Measurements from ENCODE around the gene TMEM132A.

TMEM132A gene

DNA sequence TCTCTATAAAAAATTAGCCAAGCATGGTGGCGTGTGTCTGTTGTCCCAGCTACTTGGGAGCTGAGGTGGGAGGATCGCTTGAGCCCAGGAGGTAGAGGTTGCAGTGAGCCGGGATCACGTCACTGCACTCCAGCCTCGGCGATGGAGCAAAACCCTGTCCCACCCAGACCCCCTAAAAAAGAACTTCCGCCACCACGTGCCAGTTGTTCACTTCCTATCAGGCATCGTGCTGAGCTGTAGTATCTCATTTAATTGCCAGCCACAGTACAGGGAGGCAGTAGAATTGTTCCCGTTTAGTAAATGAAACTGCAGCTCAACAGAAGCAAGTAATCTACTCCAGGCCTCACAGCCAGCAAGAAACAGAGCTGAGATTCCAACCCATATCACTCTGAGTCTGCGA is 3.0 kb upstream of the TMEM132A start:
- in situ Hi-C loops (cut with HindIII; ENCODE audit: low sequenced_read_pairs) = loop anchor here (5.0 kb wide), 1 partner anchor 211 kb away; no protein-coding TSS in a partner anchor
- TF ChIP-seq, protein P1, sequence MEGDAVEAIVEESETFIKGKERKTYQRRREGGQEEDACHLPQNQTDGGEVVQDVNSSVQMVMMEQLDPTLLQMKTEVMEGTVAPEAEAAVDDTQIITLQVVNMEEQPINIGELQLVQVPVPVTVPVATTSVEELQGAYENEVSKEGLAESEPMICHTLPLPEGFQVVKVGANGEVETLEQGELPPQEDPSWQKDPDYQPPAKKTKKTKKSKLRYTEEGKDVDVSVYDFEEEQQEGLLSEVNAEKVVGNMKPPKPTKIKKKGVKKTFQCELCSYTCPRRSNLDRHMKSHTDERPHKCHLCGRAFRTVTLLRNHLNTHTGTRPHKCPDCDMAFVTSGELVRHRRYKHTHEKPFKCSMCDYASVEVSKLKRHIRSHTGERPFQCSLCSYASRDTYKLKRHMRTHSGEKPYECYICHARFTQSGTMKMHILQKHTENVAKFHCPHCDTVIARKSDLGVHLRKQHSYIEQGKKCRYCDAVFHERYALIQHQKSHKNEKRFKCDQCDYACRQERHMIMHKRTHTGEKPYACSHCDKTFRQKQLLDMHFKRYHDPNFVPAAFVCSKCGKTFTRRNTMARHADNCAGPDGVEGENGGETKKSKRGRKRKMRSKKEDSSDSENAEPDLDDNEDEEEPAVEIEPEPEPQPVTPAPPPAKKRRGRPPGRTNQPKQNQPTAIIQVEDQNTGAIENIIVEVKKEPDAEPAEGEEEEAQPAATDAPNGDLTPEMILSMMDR (IDR thresholded peaks at IDR 0.05; ENCODE audit: low read depth, low read length, missing control alignments) = no peak
- no peak overlapping the region for H3K4me3 ChIP-seq (ENCODE audit: low read depth, low read length)
- no peak for DNase-seq (ENCODE audit: low read depth)

DNA sequence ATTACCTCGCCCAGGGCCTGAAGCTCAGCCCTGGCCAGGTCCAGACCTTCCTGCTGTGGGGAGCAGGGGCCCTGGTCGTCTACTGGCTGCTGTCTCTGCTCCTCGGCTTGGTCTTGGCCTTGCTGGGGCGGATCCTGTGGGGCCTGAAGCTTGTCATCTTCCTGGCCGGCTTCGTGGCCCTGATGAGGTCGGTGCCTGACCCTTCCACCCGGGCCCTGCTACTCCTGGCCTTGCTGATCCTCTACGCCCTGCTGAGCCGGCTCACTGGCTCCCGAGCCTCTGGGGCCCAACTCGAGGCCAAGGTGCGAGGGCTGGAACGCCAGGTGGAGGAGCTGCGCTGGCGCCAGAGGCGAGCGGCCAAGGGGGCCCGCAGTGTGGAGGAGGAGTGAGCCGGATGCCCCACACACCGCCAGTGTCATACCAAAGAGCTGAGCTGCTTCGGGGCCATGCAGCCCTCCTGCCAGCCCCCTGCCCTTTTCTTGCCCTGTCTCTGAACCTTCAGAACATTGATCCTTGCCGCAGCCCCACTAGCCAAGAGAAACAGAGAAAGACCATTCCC is 2.4 kb upstream of the TMEM132A start:
- no peak for DNase-seq (ENCODE audit: low read depth)
- in situ Hi-C loops (cut with HindIII; ENCODE audit: low sequenced_read_pairs) = loop anchor here (5.0 kb wide), 1 partner anchor 210 kb away; no protein-coding TSS in a partner anchor

DNA sequence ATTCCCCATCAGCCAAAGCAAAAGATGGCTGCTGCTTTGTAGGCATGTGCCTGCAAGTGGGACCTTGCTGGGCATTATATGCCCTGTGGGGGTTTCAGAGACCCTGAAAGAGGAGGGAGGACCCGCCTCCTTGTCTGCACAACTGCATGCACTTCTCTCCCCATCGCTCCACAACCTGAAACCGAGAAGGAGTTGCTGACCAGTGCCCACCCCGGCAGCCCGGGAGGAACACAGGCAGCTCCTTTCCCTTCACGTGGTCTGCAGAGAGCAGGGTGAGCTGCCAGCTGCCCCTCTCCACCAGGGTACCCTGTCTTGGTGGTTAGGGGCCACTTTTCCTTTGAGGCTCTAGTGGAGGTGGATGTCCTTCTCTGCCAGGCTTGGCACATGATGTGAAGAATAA is 1.4 kb upstream of the TMEM132A start:
- no peak overlapping the region for H3K4me3 ChIP-seq (ENCODE audit: low read depth, low read length)
- TF ChIP-seq, protein P1 (IDR thresholded peaks at IDR 0.05; ENCODE audit: low read depth, low read length, missing control alignments) = no peak
- in situ Hi-C loops (cut with HindIII; ENCODE audit: low sequenced_read_pairs) = loop anchor here (5.0 kb wide), 1 partner anchor 209 kb away; no protein-coding TSS in a partner anchor
- no peak for DNase-seq (ENCODE audit: low read depth)

More for the DNA sequence above, 2.4 kb upstream of the TMEM132A start:
- TF ChIP-seq, protein P1 (IDR thresholded peaks at IDR 0.05; ENCODE audit: low read depth, low read length, missing control alignments) = no peak
- no peak overlapping the region for H3K4me3 ChIP-seq (ENCODE audit: low read depth, low read length)

DNA sequence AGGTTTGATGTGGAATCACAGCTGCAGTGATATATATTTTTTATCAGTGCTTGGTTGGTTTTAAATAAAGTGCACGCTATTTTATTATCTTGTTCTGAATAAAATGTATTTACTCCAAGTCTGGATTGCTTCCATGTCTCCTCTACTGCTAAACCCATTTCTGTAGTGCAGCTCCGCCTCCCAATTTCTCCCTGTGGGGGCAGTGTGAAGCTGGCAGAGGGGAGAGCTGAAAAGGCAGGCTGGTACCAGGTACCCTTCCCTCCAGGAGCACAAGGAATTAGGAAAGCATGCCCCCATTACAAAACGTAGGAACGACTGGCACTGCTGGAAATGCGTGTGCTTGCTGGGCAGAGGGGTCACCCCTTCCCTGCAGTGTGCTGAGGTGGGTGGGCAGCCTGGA is 934 bp upstream of the TMEM132A start:
- in situ Hi-C loops (cut with HindIII; ENCODE audit: low sequenced_read_pairs) = loop anchor here (5.0 kb wide), 1 partner anchor 209 kb away; no protein-coding TSS in a partner anchor
- TF ChIP-seq, protein P1 (IDR thresholded peaks at IDR 0.05; ENCODE audit: low read depth, low read length, missing control alignments) = no peak
- H3K4me3 ChIP-seq (ENCODE audit: low read depth, low read length) = no peak overlapping the region

DNA sequence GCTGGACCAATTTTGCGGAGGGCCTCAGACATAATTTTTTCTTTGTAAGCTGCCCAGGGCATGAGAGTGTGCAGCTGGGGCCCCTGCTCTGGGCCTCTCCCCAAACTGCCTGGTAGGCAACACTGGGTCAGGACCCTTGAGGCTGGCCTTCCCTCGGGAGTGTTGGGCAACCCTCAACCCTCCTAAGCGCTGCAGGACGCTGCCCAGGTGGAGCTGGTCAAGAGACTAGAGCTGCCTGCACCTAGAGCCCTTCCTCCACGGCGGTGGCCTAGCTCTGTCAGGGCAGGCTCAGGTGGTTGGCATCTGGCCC is 505 bp upstream of the TMEM132A start:
- TF ChIP-seq, protein P1 (IDR thresholded peaks at IDR 0.05; ENCODE audit: low read depth, low read length, missing control alignments) = no peak
- no peak overlapping the region for H3K4me3 ChIP-seq (ENCODE audit: low read depth, low read length)
- DNase-seq (ENCODE audit: low read depth) = no peak
- in situ Hi-C loops (cut with HindIII; ENCODE audit: low sequenced_read_pairs) = loop anchor here (5.0 kb wide), 1 partner anchor 209 kb away; no protein-coding TSS in a partner anchor

More for the DNA sequence above, 934 bp upstream of the TMEM132A start:
- no peak for DNase-seq (ENCODE audit: low read depth)

DNA sequence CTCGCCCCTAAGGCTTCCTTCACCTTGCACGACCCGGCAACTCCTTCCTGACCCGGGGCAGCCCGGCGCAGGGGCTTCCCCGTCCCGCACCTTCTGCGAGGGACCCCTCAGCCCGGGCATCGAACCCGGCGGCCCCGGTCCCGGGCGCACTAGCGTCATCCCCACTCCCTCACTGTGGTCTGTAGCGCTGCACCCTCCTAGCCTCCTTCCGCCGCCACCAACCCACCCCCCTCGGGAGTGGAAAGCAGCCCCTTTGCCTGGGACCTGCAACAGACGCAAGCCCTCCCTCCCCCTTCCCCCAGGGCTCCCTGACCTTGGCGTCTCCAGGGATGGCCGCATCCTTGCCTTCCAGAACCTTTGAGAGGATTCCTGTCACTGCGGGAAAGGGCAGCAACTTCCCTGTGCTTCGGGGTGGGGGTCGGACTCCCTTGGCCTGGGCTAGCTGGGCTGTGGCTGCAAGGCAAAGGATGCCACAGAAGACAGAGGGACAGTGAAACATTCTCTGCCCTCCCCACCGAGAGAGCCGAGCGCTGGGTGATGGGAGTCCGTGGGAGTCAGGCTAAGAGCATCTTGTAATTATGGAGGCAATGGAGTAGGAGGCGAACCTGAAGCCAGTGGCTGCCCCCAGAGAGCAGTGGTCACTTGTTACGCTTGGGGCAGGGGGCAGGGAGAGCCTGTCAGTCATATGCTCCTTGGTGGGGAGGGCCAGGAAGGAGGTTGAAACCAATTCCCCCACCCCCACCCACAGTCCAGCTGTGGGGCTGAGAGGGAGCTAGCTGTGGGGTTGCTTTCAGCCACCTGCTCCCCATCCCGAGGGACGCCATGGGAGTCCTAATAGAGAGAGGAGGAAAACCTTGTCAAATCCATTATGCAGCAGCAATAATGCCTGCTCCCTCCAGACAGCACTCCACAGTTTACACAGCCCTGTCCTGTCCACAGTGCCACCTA is 920 bp downstream of the TMEM132A start:
- DNase-seq (ENCODE audit: low read depth) = no peak
- in situ Hi-C loops (cut with HindIII; ENCODE audit: low sequenced_read_pairs) = loop anchor here (5.0 kb wide), 1 partner anchor 207 kb away; no protein-coding TSS in a partner anchor
- TF ChIP-seq, protein P1 (IDR thresholded peaks at IDR 0.05; ENCODE audit: low read depth, low read length, missing control alignments) = no peak
- H3K4me3 ChIP-seq (ENCODE audit: low read depth, low read length) = peak overlapping the region; percentile 76
